ENCODE data around the gene TMEM106C. TPM values are rescaled to one million over a fixed set of nuclear protein-coding genes. Genes with fewer than 3 reads are reported as not detected.

TMEM106C gene
- total and polyA plus RNA-seq, 2 of the 13 experiments (the other 11 are each of a cell fraction or from before 2014, with no cell fraction given): 132 to 192 TPM

- TF ChIP-seq ZNF276 (CRISPR knock-in tag; IDR thresholded peaks at IDR 0.05; ENCODE audit: low read depth) (no peak), REL (CRISPR knock-in tag; conservative IDR thresholded peaks at IDR 0.05) (no peak), TBX2 (CRISPR knock-in tag; IDR thresholded peaks at IDR 0.05; ENCODE audit: borderline replicate concordance) (peak; percentile 44; the same call in 1 of the 2 replicates), PHB2 (IDR thresholded peaks at IDR 0.05; ENCODE audit: partially characterized antibody) (no peak), KLF9 (CRISPR knock-in tag; IDR thresholded peaks at IDR 0.05; ENCODE audit: low read depth) (no peak), ZNF503 (CRISPR knock-in tag; IDR thresholded peaks at IDR 0.05) (no peak), ZNF446 (CRISPR knock-in tag; IDR thresholded peaks at IDR 0.05) (no peak), ZNF121 (CRISPR knock-in tag; IDR thresholded peaks at IDR 0.05) (0 out of 2 replicates have a peak, but pooled peaks have one; percentile 27), ATF7-NPFF (CRISPR knock-in tag; IDR thresholded peaks at IDR 0.05; ENCODE audit: low read depth) (0 out of 2 replicates have a peak, but pooled peaks have one; percentile 41), ZNF589 (CRISPR knock-in tag; conservative IDR thresholded peaks at IDR 0.05) (no peak), BRF2 (CRISPR knock-in tag; IDR thresholded peaks at IDR 0.05) (no peak), MTF1 (CRISPR knock-in tag; IDR thresholded peaks at IDR 0.05) (no peak), GATAD1 (CRISPR knock-in tag; IDR thresholded peaks at IDR 0.05) (no peak), SOX5 (CRISPR knock-in tag; IDR thresholded peaks at IDR 0.05; ENCODE audit: borderline replicate concordance) (peak; percentile 30; the same call in 1 of the 2 replicates), ZNF672 (CRISPR knock-in tag; IDR thresholded peaks at IDR 0.05) (no peak), NKX3-1 (CRISPR knock-in tag; IDR thresholded peaks at IDR 0.05) (no peak), TP53 (CRISPR knock-in tag; conservative IDR thresholded peaks at IDR 0.05) (no peak), TBP (CRISPR knock-in tag; IDR thresholded peaks at IDR 0.05) (no peak), TSC22D2 (CRISPR knock-in tag; IDR thresholded peaks at IDR 0.05; ENCODE audit: borderline replicate concordance) (no peak; the same call in 1 of the 2 replicates), ZBTB37 (CRISPR knock-in tag; IDR thresholded peaks at IDR 0.05) (no peak), RARA (CRISPR knock-in tag; IDR thresholded peaks at IDR 0.05) (peak; percentile 13; the same call in 1 of the 2 replicates), ZNF34 (CRISPR knock-in tag; IDR thresholded peaks at IDR 0.05; ENCODE audit: borderline replicate concordance) (no peak; the same call in 1 of the 2 replicates), ZNF180 (CRISPR knock-in tag; IDR thresholded peaks at IDR 0.05; ENCODE audit: borderline replicate concordance, low read depth) (no peak), MXD1 (CRISPR knock-in tag; IDR thresholded peaks at IDR 0.05) (no peak)
These were observed 13.7 kb upstream of the TMEM106C start (continued) for GRCh38 chr12:47949441-47950341.

Measured in HepG2 (cell line).